ENCODE data around the gene B4GALT4.
"Not testable (repeated sequence)": the region's sequence is repeated elsewhere in the genome, so short reads cannot be mapped to it uniquely, and the experiment has no call there.

The B4GALT4 gene

DNA sequence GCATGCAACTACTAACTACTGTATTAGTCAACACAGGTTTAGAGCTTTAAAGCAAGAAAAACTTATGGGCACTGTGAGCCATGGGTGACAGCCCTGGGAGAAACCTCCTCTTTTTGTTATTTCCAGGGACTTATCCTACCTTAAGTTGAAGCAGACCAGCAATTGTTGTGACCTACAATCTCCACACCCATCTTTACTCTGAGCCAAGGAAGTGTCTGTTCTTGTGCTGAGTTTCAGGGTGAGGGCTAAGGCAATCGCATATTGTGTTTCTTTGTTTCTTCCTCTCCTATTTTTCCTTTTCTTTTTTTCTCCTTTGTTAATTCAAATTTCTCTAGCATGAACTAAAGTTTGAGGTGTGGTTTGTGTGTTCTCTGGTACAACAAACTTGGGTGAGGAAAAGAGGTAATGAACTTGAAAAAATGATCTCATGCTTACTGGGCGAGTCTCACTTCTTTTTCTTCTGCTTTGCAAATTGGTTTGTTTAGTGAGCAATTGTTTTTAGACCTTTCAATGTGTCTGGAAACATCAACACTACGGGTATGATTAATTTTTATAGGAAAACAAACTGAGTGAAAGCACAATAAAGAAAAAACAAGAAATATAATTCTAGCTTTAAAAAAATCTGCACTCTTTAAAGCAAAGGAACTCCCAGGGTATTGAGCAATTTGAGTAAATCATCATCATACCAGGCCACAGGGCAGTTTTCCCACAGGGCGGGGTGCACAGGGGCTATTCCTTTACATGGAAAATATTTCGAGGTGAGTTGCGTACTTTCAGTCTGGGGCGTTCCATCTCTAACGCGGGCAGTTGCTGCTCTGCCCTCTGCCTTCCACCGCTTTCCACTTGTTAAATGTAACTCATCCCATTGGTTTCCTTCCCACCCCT lies 64.6 kb downstream of the B4GALT4 start:
- H3K4me3 ChIP-seq, result no peak overlapping the region
- no peaks in the 10 kb centered on the region for H3K36me3 ChIP-seq
- no peak overlapping the region for H3K27ac ChIP-seq
- no peaks in the 10 kb centered on the region for H3K9me3 ChIP-seq
- DNase-seq, result no peak
- no peaks in the 10 kb centered on the region for H3K27me3 ChIP-seq
- H3K4me1 ChIP-seq, result no peaks in the 10 kb centered on the region
- TF ChIP-seq CTCF (IDR thresholded peaks at IDR 0.05), result no peak
- intact Hi-C loops (cut with DNase I; ENCODE audit: low total_unique reads), result no loop called here

DNA sequence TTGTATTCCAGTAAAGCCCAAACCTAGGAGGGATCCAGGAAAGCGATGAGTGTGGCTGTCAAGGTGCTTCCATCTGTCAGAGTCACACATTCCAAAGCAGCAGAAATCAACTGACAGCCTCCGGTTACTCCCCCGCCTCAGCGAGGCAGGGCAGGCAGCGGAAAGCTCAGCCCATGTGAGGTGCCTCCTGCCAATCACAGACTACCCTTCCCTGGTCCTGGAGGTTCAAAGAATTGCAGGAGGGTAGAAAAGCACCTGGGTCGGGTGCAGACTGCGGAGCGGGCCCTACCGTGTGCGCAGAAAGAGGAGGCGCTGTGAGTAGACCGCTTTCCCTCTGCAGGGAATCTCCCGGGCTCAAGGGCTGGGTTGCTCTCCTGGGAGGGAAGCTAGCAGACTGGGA lies 67.4 kb downstream of the B4GALT4 start, which contains the start of gene UPK1B:
Gene UPK1B, plus strand, starts transcription at position 274 of the 400 bp plus-strand sequence. CDS start 13,144 bp downstream, outside the sequence.
- no peaks in the 10 kb centered on the region for H3K9me3 ChIP-seq
- H3K27ac ChIP-seq, result no peak within 1 kb of the TSS
- intact Hi-C loops (cut with DNase I; ENCODE audit: low total_unique reads), result no loop called here
- H3K4me1 ChIP-seq, result no peaks in the 10 kb centered on the region
- no peaks in the 10 kb centered on the region for H3K36me3 ChIP-seq
- H3K4me3 ChIP-seq, result no peak within 1 kb of the TSS
- no peak for DNase-seq
- H3K27me3 ChIP-seq, result no peaks in the 10 kb centered on the region
- TF ChIP-seq CTCF (IDR thresholded peaks at IDR 0.05), result no peak

DNA sequence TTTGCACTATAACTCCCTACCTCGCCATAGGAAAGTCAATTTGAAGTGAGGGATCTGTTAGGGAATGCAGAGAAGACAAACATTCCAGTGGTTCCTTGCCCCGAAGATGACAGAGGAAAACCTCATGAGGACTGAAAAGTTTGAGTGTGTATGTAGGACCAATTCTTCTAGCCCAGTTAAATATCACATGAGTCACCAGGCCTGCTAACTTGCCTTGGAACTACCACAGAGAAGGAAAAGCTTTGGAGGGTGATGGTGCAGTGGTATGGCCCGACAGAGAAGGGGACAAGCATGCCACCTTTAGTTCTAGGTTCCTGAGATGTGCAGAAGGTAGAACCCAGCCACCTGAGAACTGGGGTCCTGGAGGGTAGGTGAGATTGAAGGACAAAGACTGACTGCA lies 69.9 kb downstream of the B4GALT4 start:
- TF ChIP-seq CTCF (IDR thresholded peaks at IDR 0.05), result no peak
- DNase-seq, result no peak
- intact Hi-C loops (cut with DNase I; ENCODE audit: low total_unique reads), result no loop called here

GRCh38 chr3:119164745-119165144 lies 75.9 kb downstream of the B4GALT4 start:
- H3K4me3 ChIP-seq; H3K36me3 ChIP-seq; H3K27ac ChIP-seq; H3K27me3 ChIP-seq; DNase-seq; H3K4me1 ChIP-seq; H3K9me3 ChIP-seq; intact Hi-C loops (cut with DNase I; ENCODE audit: low total_unique reads): not testable (repeated sequence)

More for the DNA sequence above, 69.9 kb downstream of the B4GALT4 start:
- Histone ChIP-seq H3K4me3 (no peak overlapping the region), H3K27me3 (no peaks in the 10 kb centered on the region), H3K9me3 (no peaks in the 10 kb centered on the region), H3K27ac (no peak overlapping the region), H3K4me1 (no peaks in the 10 kb centered on the region), H3K36me3 (no peaks in the 10 kb centered on the region)
